Thoracic aorta (tissue), 2 donors: ENCODE measurements around the gene LYSMD2. TPM values are rescaled to one million over a fixed set of nuclear protein-coding genes. Genes with fewer than 3 reads are reported as not detected.

ENCODE experiments used
- ATAC-seq: fragments of 150-250 bp; one replicate; pipeline ENCODE4 v1.8.0; 2017; ENCODE audit warnings: low read depth; ENCODE audit not compliant: insufficient number of reproducible peaks, low FRiP score
- DNase-seq: peaks from one replicate; pipeline ENCODE4 v3.0.0-alpha.2; 2020; ENCODE audit warnings: low spot score
- H3K27ac ChIP-seq, 2 donors: fragments of 200-600 bp; sonication (generic); 1 replicate in 1 of 2; 2 replicates in 1 of 2; pipeline ENCODE4 v1.5.1; 2016; ENCODE audit warnings: mild to moderate bottlenecking in 2 of 2, moderate library complexity in 2 of 2
- H3K27me3 ChIP-seq: fragments of 200-600 bp; sonication (generic); replicated peaks from 2 replicates; pipeline ENCODE4 v1.6.0; 2016; ENCODE audit warnings: mild to moderate bottlenecking; ENCODE audit not compliant: insufficient read depth
- H3K36me3 ChIP-seq: fragments of 200-600 bp; sonication (generic); one replicate; pipeline ENCODE4 v1.5.1; 2016
- H3K4me1 ChIP-seq, 2 donors: fragments of 200-600 bp; sonication (generic); 1 replicate in 1 of 2; 2 replicates in 1 of 2; pipeline versions ENCODE4 v1.5.1 to v1.6.0; 2016; ENCODE audit warnings: low read depth in 2 of 2, mild to moderate bottlenecking in 1 of 2; ENCODE audit not compliant: control insufficient read depth in 1 of 2
- H3K4me3 ChIP-seq: fragments of 200-600 bp; sonication (generic); 2 replicates; pipeline ENCODE4 v1.5.1; 2016; ENCODE audit warnings: mild to moderate bottlenecking
- H3K9me3 ChIP-seq: fragments of 200-600 bp; sonication (generic); 2 replicates; pipeline ENCODE4 v1.5.1; 2016
- CTCF ChIP-seq: fragments of 200-600 bp; sonication (generic); IDR thresholded peaks from one replicate; pipeline ENCODE4 v1.5.1; 2019; ENCODE audit warnings: antibody characterized with exemption
- total RNA-seq, 2 donors: library from RNA; depleted of rRNA; stranded (reverse); fragments of >200 nt; gene quantifications; one replicate each; pipeline versions ENCODE4 v1.1.0 to v1.2.3, GENCODE V29; 2016

LYSMD2 gene
- total RNA-seq, 2 donors from 2014 or later: 16.8 to 21.8 TPM

- Histone ChIP-seq H3K36me3 (no peaks in the 10 kb centered on the region), H3K9me3 (no peaks in the 10 kb centered on the region), H3K27ac (no peak overlapping the region), H3K4me3 (no peak overlapping the region), H3K4me1 (peaks cover 7 to 15% of the 10 kb centered on the region in 2 donors), H3K27me3 (no peaks in the 10 kb centered on the region)
- DNase-seq: no peak
- no peak for TF ChIP-seq CTCF
- ATAC-seq: no peak
Observed at GRCh38 chr15:51749307-51749706, 11.9 kb upstream of the LYSMD2 start.

- Histone ChIP-seq H3K27me3 (no peaks in the 10 kb centered on the region), H3K9me3 (no peaks in the 10 kb centered on the region), H3K4me1 (peaks cover 7% of the 10 kb centered on the region in 2 donors), H3K4me3 (no peak overlapping the region), H3K27ac (no peak overlapping the region), H3K36me3 (no peaks in the 10 kb centered on the region)
- ATAC-seq: no peak
- TF ChIP-seq CTCF: no peak
- no peak for DNase-seq
Observed at GRCh38 chr15:51739061-51739712, 1.7 kb upstream of the LYSMD2 start.

- H3K36me3 ChIP-seq: no peaks in the 10 kb centered on the region
- peaks cover 7% of the 10 kb centered on the region in 2 donors for H3K4me1 ChIP-seq
- H3K4me3 ChIP-seq: no peak overlapping the region
- H3K9me3 ChIP-seq: no peaks in the 10 kb centered on the region
- no peak for TF ChIP-seq CTCF
- DNase-seq: no peak
- no peaks in the 10 kb centered on the region for H3K27me3 ChIP-seq
- peak overlapping the region; percentile 60 to 74 for H3K27ac ChIP-seq
- no peak for ATAC-seq
Observed at GRCh38 chr15:51738553-51738952, 1.1 kb upstream of the LYSMD2 start.

- Histone ChIP-seq H3K27ac (peak overlapping the region; percentile 60 to 74), H3K9me3 (no peaks in the 10 kb centered on the region), H3K4me1 (peaks cover 11 to 14% of the 10 kb centered on the region in 2 donors), H3K4me3 (peak overlapping the region; percentile 86), H3K36me3 (no peaks in the 10 kb centered on the region), H3K27me3 (no peaks in the 10 kb centered on the region)
- TF ChIP-seq CTCF: no peak
- ATAC-seq: no peak
- no peak for DNase-seq
Observed at GRCh38 chr15:51736751-51737521, 519 bp downstream of the LYSMD2 start.

GRCh38 chr15:51736069-51736468 lies 1.4 kb downstream of the LYSMD2 start:
- H3K4me1 ChIP-seq: peaks cover 14 to 22% of the 10 kb centered on the region in 2 donors

More at GRCh38 chr15:51736069-51736468, 1.4 kb downstream of the LYSMD2 start:
- no peaks in the 10 kb centered on the region for H3K27me3 ChIP-seq
- no peak for TF ChIP-seq CTCF
- H3K27ac ChIP-seq: peak overlapping the region in 1 of 2 donors; percentile 37
- no peaks in the 10 kb centered on the region for H3K36me3 ChIP-seq
- ATAC-seq (no peak), DNase-seq (no peak)
- H3K4me3 ChIP-seq: peak overlapping the region; percentile 86
- H3K9me3 ChIP-seq: no peaks in the 10 kb centered on the region
